Globus pallidus (tissue), 1 donor: ENCODE data around the gene LRP1B.

Experiments used
- DNase-seq: peaks from one replicate; pipeline ENCODE4 v3.0.0-alpha.2; 2015; ENCODE audit warnings: low spot score

LRP1B gene

GRCh38 chr2:140247451-140248195 is 1883.2 kb downstream of the LRP1B start:
- no peak for DNase-seq

DNA sequence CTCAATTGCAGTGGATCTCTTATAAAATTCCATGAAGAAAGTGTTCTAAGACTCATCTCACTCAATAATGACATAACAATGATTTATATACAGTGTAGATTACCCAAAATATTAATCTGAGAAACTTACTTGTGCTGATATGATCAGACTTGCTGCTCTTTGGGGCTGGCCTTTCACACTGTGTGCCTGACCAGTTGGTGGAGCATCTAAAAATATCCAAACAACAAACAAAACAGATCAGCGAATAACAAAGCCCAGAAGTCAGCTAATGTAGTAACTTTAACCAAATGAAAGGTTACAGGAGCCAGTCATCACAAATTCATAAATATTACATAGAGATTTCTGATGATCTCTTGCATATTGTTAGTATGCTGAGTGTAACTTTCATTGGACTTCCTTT is 1883.9 kb downstream of the LRP1B start:
- DNase-seq = no peak

DNA sequence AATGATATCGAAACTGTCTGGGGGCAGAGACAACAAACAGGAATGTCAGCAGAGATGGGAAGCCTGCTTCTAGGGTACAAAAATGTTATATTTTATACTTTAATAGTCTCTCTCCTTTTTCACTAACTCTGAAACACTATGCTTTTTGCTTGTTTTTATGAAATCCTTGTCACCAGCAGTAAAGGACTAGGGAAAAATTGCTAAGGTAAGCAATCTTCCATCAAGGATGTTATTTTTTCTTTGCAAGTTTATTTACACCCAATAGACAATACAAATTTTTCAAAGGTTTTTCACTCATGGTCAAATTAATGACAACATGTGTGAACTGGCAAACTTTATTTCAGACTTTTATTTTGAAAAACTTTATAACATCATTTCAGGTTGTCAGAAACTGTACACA is 1884.8 kb downstream of the LRP1B start:
- DNase-seq = no peak

GRCh38 chr2:140242889-140243288 is 1887.9 kb downstream of the LRP1B start:
- no peak for DNase-seq

GRCh38 chr2:140234116-140234515 is 1896.7 kb downstream of the LRP1B start:
- no peak for DNase-seq

GRCh38 chr2:140210963-140211362 is 1919.9 kb downstream of the LRP1B start:
- DNase-seq = no peak

GRCh38 chr2:140205093-140205492 is 1925.7 kb downstream of the LRP1B start:
- no peak for DNase-seq

DNA sequence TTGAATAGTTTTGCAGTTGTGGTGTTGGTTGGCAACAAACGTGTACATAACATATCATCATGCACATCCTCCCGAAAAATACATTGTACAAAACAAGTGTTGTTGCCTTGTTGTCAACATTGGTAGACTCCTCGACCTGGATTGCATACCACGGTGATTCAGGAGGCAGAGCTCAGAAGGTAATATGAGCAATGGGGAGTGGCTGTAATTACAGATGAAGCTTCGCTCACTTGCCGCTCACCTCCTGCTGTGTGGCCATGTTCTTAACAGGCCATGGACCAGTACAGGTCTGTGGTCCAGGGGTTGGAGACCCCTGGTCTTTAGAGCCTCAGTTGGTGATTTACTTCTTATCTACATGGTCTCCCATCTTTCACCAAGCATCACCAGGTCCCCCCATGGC is 1927.5 kb downstream of the LRP1B start:
- no peak for DNase-seq

DNA sequence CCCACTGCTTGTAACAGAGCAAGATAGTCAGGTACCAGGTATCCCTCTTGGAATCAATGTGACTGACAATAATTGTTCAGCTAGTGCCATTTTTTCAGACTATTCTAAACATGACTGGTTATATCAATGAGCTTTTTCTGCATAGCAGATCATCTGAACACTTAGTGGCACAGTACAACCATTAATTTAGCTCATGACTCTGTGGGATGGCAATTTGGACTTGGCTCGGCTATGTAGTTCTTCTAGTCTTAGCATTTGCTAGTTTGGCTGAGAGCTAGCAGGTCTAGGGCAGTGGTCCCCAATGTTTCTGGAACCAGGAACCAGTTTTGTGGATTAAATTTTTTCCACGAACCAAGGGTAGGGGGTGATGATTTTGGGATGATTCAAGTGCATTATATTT is 1929.2 kb downstream of the LRP1B start:
- DNase-seq = no peak

DNA sequence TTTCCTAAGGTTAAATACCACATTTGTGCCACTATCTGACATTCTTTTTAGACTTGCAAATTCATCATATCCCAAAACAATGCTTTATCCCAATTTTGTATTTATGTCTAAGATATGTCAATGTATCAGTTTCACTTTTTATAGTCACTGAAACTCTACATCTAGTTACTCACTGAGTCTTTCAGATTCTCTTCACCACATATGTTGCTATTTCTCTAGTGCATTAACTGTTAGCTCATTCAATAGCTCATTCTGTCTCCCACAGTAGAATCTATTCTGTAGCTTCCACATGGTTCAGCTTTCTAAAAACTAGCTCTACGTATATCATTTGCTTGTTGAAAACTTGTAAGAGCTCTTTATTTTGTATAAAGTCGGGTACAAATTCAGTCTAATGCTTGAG is 1930.1 kb downstream of the LRP1B start:
- no peak for DNase-seq

- no peak for DNase-seq
These were observed 1930.5 kb downstream of the LRP1B start for GRCh38 chr2:140200307-140200706.

- DNase-seq = no peak
These were observed 1931.5 kb downstream of the LRP1B start for GRCh38 chr2:140199312-140199711.

DNA sequence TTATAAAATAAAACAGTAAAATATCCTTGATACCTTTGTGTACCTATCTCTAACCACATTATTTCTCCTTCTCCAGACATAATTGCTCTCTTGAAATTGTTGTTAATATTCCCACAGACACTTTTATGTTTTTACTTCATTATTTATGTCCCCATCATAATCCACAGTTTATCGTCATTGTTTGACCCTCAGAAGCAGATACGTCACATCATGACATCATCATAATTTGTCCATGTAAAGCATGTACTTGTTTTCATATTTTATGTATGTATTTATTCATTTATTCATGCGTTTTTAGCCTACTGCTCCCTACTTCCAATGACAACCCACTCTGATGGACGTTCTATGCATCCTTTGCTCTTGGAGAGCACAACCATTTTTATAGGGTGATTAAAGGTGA is 1943.7 kb downstream of the LRP1B start:
- no peak for DNase-seq

DNA sequence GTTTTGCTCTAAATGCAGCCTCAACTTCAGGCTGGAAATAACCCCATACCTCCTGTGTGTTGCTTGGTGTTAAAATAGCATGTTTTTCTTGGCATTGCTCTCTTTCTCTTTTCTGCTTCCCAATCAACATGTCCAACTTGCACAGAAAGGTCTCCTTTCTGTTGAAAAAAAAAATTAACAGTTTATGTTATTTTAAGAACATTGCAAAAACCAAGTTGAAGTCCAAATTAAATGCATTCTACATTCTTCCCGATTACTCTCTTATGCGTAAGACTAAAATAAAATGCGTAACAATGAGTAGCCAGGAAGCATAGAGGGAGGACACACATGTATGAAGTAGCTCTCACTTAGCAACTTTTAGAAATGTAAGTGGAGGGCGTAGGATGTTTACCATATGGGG is 1944.5 kb downstream of the LRP1B start:
- no peak for DNase-seq

DNA sequence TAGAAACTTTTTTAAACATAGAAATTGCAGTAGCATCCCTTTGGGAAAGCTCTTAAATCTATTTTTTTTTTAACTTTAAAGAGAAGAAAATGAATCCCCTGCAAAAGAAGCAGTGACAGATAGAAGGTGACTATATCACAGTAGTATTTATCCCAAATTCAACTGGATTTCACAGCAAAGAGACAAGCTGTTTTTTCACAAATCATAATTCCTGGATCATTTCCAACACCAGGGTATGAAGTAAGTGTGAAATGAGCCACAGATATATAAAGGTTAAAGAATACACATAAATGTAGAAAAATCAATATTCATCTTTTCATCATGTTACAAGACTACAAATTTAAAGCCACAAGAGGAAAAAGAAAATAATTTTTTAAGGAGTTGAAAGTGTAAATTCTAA is 1945.7 kb downstream of the LRP1B start:
- no peak for DNase-seq

DNA sequence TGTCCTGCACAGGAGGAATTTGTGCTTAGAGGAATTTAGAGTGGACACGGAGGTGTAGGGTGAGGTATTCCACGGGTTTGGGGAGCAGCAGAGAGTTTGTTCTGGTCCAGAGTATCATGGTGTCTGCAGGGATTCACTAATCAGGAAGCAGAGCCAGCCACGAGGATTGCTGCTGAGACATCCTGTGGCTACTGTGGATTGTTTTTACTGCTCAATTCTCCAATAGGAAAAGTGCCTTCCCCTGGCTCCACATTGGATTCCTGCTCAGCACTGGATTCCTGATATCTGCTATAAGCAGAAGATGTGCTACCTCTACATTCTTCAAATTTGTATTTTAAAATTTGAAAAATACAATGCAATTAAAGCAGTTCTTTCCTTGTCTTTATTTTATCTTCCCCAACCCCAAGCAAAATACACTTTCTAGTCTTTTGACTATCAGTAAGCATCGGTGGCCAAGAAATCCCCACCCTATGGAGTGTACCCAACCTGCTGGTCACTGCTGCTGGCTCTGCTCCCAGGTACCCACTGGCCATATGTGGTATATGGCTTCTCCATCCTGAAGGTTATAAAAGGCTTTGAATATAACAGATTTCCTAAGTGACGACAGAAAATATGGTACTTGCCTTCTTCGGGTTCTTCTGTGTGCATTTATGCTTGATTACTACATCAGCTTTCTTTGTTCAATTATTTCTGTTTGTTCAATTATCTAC is 1947.6 kb downstream of the LRP1B start:
- no peak for DNase-seq
